OCI-LY3 (cell line): ENCODE data around the gene DPYSL3.

Experiments
- CTCF ChIP-seq: fragments of 200-600, 300-600 bp; sonication (generic); IDR thresholded peaks from 2 replicates; pipeline ENCODE4 v1.5.1; 2014; ENCODE audit warnings: antibody characterized with exemption, low read length, low read depth
- EZH2phosphoT487 ChIP-seq: fragments of 200-600 bp; shearing (Covaris generic); IDR thresholded peaks from 2 replicates; pipeline ENCODE4 v1.6.1; 2018; ENCODE audit warnings: antibody characterized with exemption, mixed run types, low read depth

GRCh38 chr5:147507480-147508126 is 2.3 kb downstream of the DPYSL3 start:
- TF ChIP-seq CTCF (no peak), EZH2phosphoT487 (no peak)
